Neural progenitor cell (in vitro differentiated cells): ENCODE results near the gene SESN2. TPM values are rescaled to one million over a fixed set of nuclear protein-coding genes. Genes with fewer than 3 reads are reported as not detected.

Source experiments
- DNase-seq: peaks from one replicate; pipeline ENCODE4 v3.0.0-alpha.2; 2016; ENCODE audit warnings: low spot score
- H2AFZ ChIP-seq: fragments of 200-600 bp; sonication (generic); replicated peaks from 2 replicates; pipeline ENCODE4 v1.6.1; 2016; ENCODE audit warnings: antibody characterized with exemption
- H3F3A ChIP-seq: fragments of 200-600 bp; sonication (generic); 2 replicates; pipeline ENCODE4 v1.6.1; 2016; ENCODE audit warnings: antibody characterized with exemption, low read depth
- H3K27ac ChIP-seq: fragments of 200-600 bp; sonication (generic); 2 replicates; pipeline ENCODE4 v1.5.1; 2016; ENCODE audit warnings: mild to moderate bottlenecking
- H3K27me3 ChIP-seq: fragments of 200-600 bp; sonication (generic); 2 replicates; pipeline ENCODE4 v1.6.1; 2016; ENCODE audit warnings: mild to moderate bottlenecking, moderate library complexity
- H3K36me3 ChIP-seq: fragments of 200-600 bp; sonication (generic); 2 replicates; pipeline ENCODE4 v1.5.1; 2016
- H3K4me1 ChIP-seq: fragments of 200-600 bp; sonication (generic); 2 replicates; pipeline ENCODE4 v1.6.1; 2016; ENCODE audit warnings: mixed run types
- H3K4me2 ChIP-seq: fragments of 200-600 bp; sonication (generic); 2 replicates; pipeline ENCODE4 v1.6.1; 2016
- H3K4me3 ChIP-seq: fragments of 200-600 bp; sonication (generic); 2 replicates; pipeline ENCODE4 v1.5.1; 2016
- H3K79me2 ChIP-seq: fragments of 200-600 bp; sonication (generic); 2 replicates; pipeline ENCODE4 v1.6.1; 2016; ENCODE audit warnings: low read depth
- H3K9ac ChIP-seq: fragments of 200-600 bp; sonication (generic); 2 replicates; pipeline ENCODE4 v1.6.1; 2016
- H3K9me3 ChIP-seq: fragments of 200-600 bp; sonication (generic); 2 replicates; pipeline ENCODE4 v1.5.1; 2016; ENCODE audit warnings: low read depth
- H4K20me1 ChIP-seq: fragments of 200-600 bp; sonication (generic); 2 replicates; pipeline ENCODE4 v1.6.1; 2016; ENCODE audit warnings: low read depth
- H3K27ac Mint-ChIP-seq: 3 replicates; pipeline ENCODE4 v1.8.0; 2021; ENCODE audit warnings: mixed read lengths
- H3K27me3 Mint-ChIP-seq: 2 replicates; pipeline ENCODE4 v1.8.0; 2022; ENCODE audit warnings: low read depth, mild to moderate bottlenecking, inconsistent platforms, moderate library complexity, mixed read lengths; ENCODE audit not compliant: insufficient read depth
- H3K36me3 Mint-ChIP-seq: 3 replicates; pipeline ENCODE4 v1.8.0; 2021; ENCODE audit warnings: mixed read lengths
- H3K4me1 Mint-ChIP-seq: 3 replicates; pipeline ENCODE4 v1.8.0; 2021; ENCODE audit warnings: mixed read lengths
- H3K4me3 Mint-ChIP-seq: 3 replicates; pipeline ENCODE4 v1.8.0; 2021; ENCODE audit warnings: mild to moderate bottlenecking, moderate library complexity, mixed read lengths
- H3K9me3 Mint-ChIP-seq: 3 replicates; pipeline ENCODE4 v1.8.0; 2020; ENCODE audit warnings: mixed read lengths
- CTCF ChIP-seq: fragments of 200-600 bp; sonication (generic); IDR thresholded peaks from 2 replicates; pipeline ENCODE4 v1.5.1; 2017; ENCODE audit warnings: antibody characterized with exemption, mild to moderate bottlenecking
- EZH2 ChIP-seq: fragments of 200-600 bp; sonication (generic); IDR thresholded peaks from 2 replicates; pipeline ENCODE4 v1.6.1; 2017; ENCODE audit warnings: antibody characterized with exemption, mild to moderate bottlenecking, moderate library complexity
- EZH2phosphoT487 ChIP-seq: fragments of 200-600 bp; sonication (generic); IDR thresholded peaks from 2 replicates; pipeline ENCODE4 v1.6.1; 2017; ENCODE audit warnings: antibody characterized with exemption
- total RNA-seq: library from RNA; depleted of rRNA; stranded (reverse); fragments of >200 nt; gene quantifications from 2 replicates; pipeline ENCODE4 v1.2.3, GENCODE V29; 2015; ENCODE audit warnings: low replicate concordance

Gene SESN2
- total RNA-seq, 1 donor from 2014 or later = 7.6 TPM

- Mint-ChIP-seq H3K4me1 (peaks cover 11% of the 10 kb centered on the region), H3K36me3 (peaks cover 5% of the 10 kb centered on the region), H3K27ac (no peak overlapping the region), H3K9me3 (no peaks in the 10 kb centered on the region), H3K4me3 (peak overlapping the region; percentile 100), H3K27me3 (peaks cover 4% of the 10 kb centered on the region)
- Histone ChIP-seq H3K9ac (no peak overlapping the region), H3K79me2 (peaks cover 64% of the 10 kb centered on the region), H3K4me3 (peak overlapping the region; percentile 91), H3K4me2 (peak overlapping the region; percentile 95), H4K20me1 (peaks cover 8% of the 10 kb centered on the region), H2AFZ (peak overlapping the region; percentile 98), H3K36me3 (peaks cover 10% of the 10 kb centered on the region), H3K27me3 (no peaks in the 10 kb centered on the region), H3F3A (peaks cover 3% of the 10 kb centered on the region), H3K27ac (no peak overlapping the region), H3K9me3 (no peaks in the 10 kb centered on the region), H3K4me1 (peaks cover 7% of the 10 kb centered on the region)
- TF ChIP-seq CTCF (no peak), EZH2 (no peak), EZH2phosphoT487 (no peak)
- DNase-seq = no peak
Observed at GRCh38 chr1:28233264-28233606, 26.1 kb upstream of the SESN2 start.

- Histone ChIP-seq H3K4me1 (peaks cover 7% of the 10 kb centered on the region), H3K36me3 (no peaks in the 10 kb centered on the region), H4K20me1 (peaks cover 8% of the 10 kb centered on the region), H2AFZ (peak within 1 kb of the TSS; percentile 34), H3F3A (peaks cover 23% of the 10 kb centered on the region), H3K9ac (peak within 1 kb of the TSS; percentile 80), H3K27ac (no peak within 1 kb of the TSS), H3K9me3 (no peaks in the 10 kb centered on the region), H3K4me3 (peak within 1 kb of the TSS; percentile 91), H3K4me2 (peak within 1 kb of the TSS; percentile 96), H3K27me3 (no peaks in the 10 kb centered on the region), H3K79me2 (peaks cover 40% of the 10 kb centered on the region)
- peaks cover 1% of the 10 kb centered on the region for H3K36me3 Mint-ChIP-seq
- H3K4me3 Mint-ChIP-seq = no peak within 1 kb of the TSS
- H3K27me3 Mint-ChIP-seq = peaks cover 2% of the 10 kb centered on the region
- H3K27ac Mint-ChIP-seq = no peak within 1 kb of the TSS
- TF ChIP-seq EZH2phosphoT487 (no peak), CTCF (no peak), EZH2 (no peak)
- peak; percentile 98 for DNase-seq
- H3K4me1 Mint-ChIP-seq = peaks cover 11% of the 10 kb centered on the region
- no peaks in the 10 kb centered on the region for H3K9me3 Mint-ChIP-seq
Observed at GRCh38 chr1:28235755-28236655, 23.3 kb upstream of the SESN2 start, which contains the start of gene ATP5IF1. ATP5IF1 (plus strand) TSS chr1:28236124; CDS start chr1:28236184, 60 bp downstream.

GRCh38 chr1:28236656-28237322, 22.5 kb upstream of the SESN2 start:
- H3K9ac ChIP-seq = peak overlapping the region; percentile 80
- H3K79me2 ChIP-seq = peaks cover 32% of the 10 kb centered on the region
- H3F3A ChIP-seq = peaks cover 23% of the 10 kb centered on the region
- H3K36me3 Mint-ChIP-seq = peaks cover 1% of the 10 kb centered on the region
- peaks cover 2% of the 10 kb centered on the region for H3K27me3 Mint-ChIP-seq
- no peaks in the 10 kb centered on the region for H3K36me3 ChIP-seq
- no peak overlapping the region for H3K27ac Mint-ChIP-seq
- H3K4me1 ChIP-seq = peaks cover 7% of the 10 kb centered on the region
- no peak overlapping the region for H3K27ac ChIP-seq
- H3K9me3 ChIP-seq = no peaks in the 10 kb centered on the region
- TF ChIP-seq EZH2phosphoT487 (no peak), CTCF (no peak), EZH2 (no peak)
- peak overlapping the region; percentile 96 for H3K4me2 ChIP-seq
- no peaks in the 10 kb centered on the region for H3K9me3 Mint-ChIP-seq
- H3K27me3 ChIP-seq = no peaks in the 10 kb centered on the region
- H3K4me3 ChIP-seq = peak overlapping the region; percentile 91
- H2AFZ ChIP-seq = no peak overlapping the region
- peak; percentile 8 for DNase-seq
- H3K4me3 Mint-ChIP-seq = no peak overlapping the region
- H3K4me1 Mint-ChIP-seq = peaks cover 11% of the 10 kb centered on the region
- peaks cover 8% of the 10 kb centered on the region for H4K20me1 ChIP-seq
